ENCODE results near the gene OLA1. TPM values are rescaled to one million over a fixed set of nuclear protein-coding genes. Genes with fewer than 3 reads are reported as not detected.

The OLA1 gene
- polyA plus RNA-seq, 1 experiment: 148 TPM

DNA sequence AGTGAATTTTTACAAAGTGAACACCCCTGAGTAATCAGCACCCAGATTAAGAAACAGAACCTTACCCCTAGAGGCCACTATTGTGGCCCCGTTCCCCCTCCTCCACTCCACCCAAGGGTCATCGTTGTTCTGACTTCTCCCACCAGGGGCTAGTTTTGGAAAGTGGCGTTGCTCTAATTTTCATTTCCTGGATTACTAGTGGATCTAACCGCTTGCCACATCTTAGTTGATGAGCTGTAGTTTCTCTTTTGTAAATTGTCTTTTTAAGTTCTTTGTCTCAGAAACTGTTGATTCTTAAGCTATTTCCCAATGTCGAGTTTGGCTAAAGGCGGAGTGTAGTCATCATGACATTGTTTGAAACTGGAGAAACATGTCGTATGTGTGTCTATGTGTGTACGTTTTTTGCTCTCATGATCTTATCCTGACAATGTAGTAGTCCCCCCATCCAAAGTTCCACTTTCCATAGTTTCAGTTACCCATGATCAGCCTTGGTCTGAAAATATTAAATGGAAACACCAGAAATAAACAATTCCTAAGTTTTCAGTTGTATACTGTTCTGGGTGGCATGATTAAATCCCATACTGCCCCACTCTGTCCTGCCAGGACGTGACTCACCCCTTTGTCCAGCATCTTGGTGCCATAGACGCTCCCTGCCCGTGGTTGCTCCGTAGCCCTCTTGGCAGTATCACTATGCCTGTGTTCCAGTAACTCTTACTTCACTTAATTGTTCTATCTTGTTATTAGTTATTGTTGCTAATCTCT is 212.2 kb downstream of the OLA1 start:
- CTCF ChIA-PET: interaction anchor here (0.5 to 1.4 kb wide), 4 partner anchors 8 to 305 kb away, joined by 3 to 9 read pairs (median 6); no protein-coding TSS in a partner anchor
- DNase-seq (ENCODE audit: low read depth, low spot score): no peak
- Histone ChIP-seq H3K27me3 (ENCODE audit: control insufficient read depth, insufficient read depth, low read length) (no peaks in the 10 kb centered on the region), H3K9me3 (ENCODE audit: control insufficient read depth, insufficient read depth, low read length) (no peaks in the 10 kb centered on the region; the same call in 1 of the 2 replicates), H3K4me3 (ENCODE audit: low read depth, low read length) (no peak overlapping the region), H3K27ac (ENCODE audit: low read depth, low read length) (no peak overlapping the region)
- TF ChIP-seq, protein P1, sequence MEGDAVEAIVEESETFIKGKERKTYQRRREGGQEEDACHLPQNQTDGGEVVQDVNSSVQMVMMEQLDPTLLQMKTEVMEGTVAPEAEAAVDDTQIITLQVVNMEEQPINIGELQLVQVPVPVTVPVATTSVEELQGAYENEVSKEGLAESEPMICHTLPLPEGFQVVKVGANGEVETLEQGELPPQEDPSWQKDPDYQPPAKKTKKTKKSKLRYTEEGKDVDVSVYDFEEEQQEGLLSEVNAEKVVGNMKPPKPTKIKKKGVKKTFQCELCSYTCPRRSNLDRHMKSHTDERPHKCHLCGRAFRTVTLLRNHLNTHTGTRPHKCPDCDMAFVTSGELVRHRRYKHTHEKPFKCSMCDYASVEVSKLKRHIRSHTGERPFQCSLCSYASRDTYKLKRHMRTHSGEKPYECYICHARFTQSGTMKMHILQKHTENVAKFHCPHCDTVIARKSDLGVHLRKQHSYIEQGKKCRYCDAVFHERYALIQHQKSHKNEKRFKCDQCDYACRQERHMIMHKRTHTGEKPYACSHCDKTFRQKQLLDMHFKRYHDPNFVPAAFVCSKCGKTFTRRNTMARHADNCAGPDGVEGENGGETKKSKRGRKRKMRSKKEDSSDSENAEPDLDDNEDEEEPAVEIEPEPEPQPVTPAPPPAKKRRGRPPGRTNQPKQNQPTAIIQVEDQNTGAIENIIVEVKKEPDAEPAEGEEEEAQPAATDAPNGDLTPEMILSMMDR (IDR thresholded peaks at IDR 0.05; ENCODE audit: low read depth, low read length): peak; percentile 23; the same call in 1 of the 2 replicates
- POLR2A ChIA-PET: interaction anchor here (1.8 kb wide), 1 partner anchor 71 kb away, joined by 4 read pairs; the partner anchor contains the start of gene SP3

- TF ChIP-seq, protein P1 (IDR thresholded peaks at IDR 0.05; ENCODE audit: low read depth, low read length): no peak
- Histone ChIP-seq H3K4me3 (ENCODE audit: low read depth, low read length) (no peak overlapping the region), H3K27ac (ENCODE audit: low read depth, low read length) (no peak overlapping the region), H3K9me3 (ENCODE audit: control insufficient read depth, insufficient read depth, low read length) (no peaks in the 10 kb centered on the region; the same call in 1 of the 2 replicates), H3K27me3 (ENCODE audit: control insufficient read depth, insufficient read depth, low read length) (no peaks in the 10 kb centered on the region)
- POLR2A ChIA-PET: interaction anchor here (1.8 kb wide), 1 partner anchor 70 kb away, joined by 4 read pairs; the partner anchor contains the start of gene SP3
- CTCF ChIA-PET: interaction anchor here (0.6 to 1.4 kb wide), 3 partner anchors 17 to 781 kb away, joined by 3 to 9 read pairs (median 7); no protein-coding TSS in a partner anchor
- no peak for DNase-seq (ENCODE audit: low read depth, low spot score)
These were observed 213.2 kb downstream of the OLA1 start for GRCh38 chr2:174035117-174035635.

DNA sequence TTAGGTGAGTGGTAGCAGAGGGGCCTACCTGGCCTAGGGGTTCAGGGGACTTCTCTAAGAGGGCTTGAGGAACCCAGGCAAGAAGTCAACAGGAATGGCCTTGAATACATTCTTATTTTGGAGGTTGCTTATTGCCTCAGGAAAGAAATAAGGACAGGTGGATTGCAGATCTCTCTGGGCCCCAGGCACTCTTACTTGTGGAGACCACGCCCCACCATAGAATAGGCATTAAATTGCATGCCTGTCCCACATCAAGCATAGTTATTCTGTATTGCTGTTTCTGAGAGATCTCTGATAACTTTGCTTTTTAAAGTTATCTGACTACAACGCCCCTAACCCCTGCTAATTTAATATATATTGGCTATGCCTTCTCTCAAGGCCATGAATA is 215.2 kb downstream of the OLA1 start:
- Histone ChIP-seq H3K27ac (ENCODE audit: low read depth, low read length) (peak overlapping the region; percentile 21), H3K4me3 (ENCODE audit: low read depth, low read length) (no peak overlapping the region), H3K27me3 (ENCODE audit: control insufficient read depth, insufficient read depth, low read length) (no peaks in the 10 kb centered on the region), H3K9me3 (ENCODE audit: control insufficient read depth, insufficient read depth, low read length) (no peaks in the 10 kb centered on the region)
- TF ChIP-seq, protein P1 (IDR thresholded peaks at IDR 0.05; ENCODE audit: low read depth, low read length): no peak
- ChIA-PET POLR2A (no interaction called here), CTCF (no interaction called here)
- DNase-seq (ENCODE audit: low read depth, low spot score): no peak

- Histone ChIP-seq H3K4me3 (ENCODE audit: low read depth, low read length) (no peak overlapping the region), H3K27ac (ENCODE audit: low read depth, low read length) (peak overlapping the region; percentile 31), H3K27me3 (ENCODE audit: control insufficient read depth, insufficient read depth, low read length) (no peaks in the 10 kb centered on the region), H3K9me3 (ENCODE audit: control insufficient read depth, insufficient read depth, low read length) (peaks cover 2% of the 10 kb centered on the region; the same call in 1 of the 2 replicates)
- POLR2A ChIA-PET: interaction anchor here (0.8 kb wide), 1 partner anchor 26 kb away, joined by 3 read pairs; no protein-coding TSS in a partner anchor
- TF ChIP-seq, protein P1 (IDR thresholded peaks at IDR 0.05; ENCODE audit: low read depth, low read length): no peak
- DNase-seq (ENCODE audit: low read depth, low spot score): no peak
- CTCF ChIA-PET: interaction anchor here (0.6 kb wide), 1 partner anchor 310 kb away, joined by 3 read pairs; no protein-coding TSS in a partner anchor
These were observed 217.1 kb downstream of the OLA1 start for GRCh38 chr2:174031226-174031625.

- Histone ChIP-seq H3K27me3 (ENCODE audit: control insufficient read depth, insufficient read depth, low read length) (no peaks in the 10 kb centered on the region), H3K9me3 (ENCODE audit: control insufficient read depth, insufficient read depth, low read length) (peaks cover 11% of the 10 kb centered on the region; the same call in 1 of the 2 replicates), H3K27ac (ENCODE audit: low read depth, low read length) (no peak overlapping the region), H3K4me3 (ENCODE audit: low read depth, low read length) (no peak overlapping the region)
- DNase-seq (ENCODE audit: low read depth, low spot score): no peak
- CTCF ChIA-PET: interaction anchor here (0.6 to 1.0 kb wide), 2 partner anchors 12 to 505 kb away, joined by 3 to 4 read pairs; no protein-coding TSS in a partner anchor
- TF ChIP-seq, protein P1 (IDR thresholded peaks at IDR 0.05; ENCODE audit: low read depth, low read length): no peak
- POLR2A ChIA-PET: no interaction called here
These were observed 219.4 kb downstream of the OLA1 start for GRCh38 chr2:174028935-174029334.
